ENCODE data around the gene RAI1. TPM values are rescaled to one million over a fixed set of nuclear protein-coding genes. Genes with fewer than 3 reads are reported as not detected.

The RAI1 gene
- total and polyA plus RNA-seq, 4 experiments from 2014 or later = 0.35 to 19.5 (median 9.7) TPM

GRCh38 chr17:17760872-17761550, 79.8 kb downstream of the RAI1 start:
- Mint-ChIP-seq H3K27ac (no peak overlapping the region), H3K36me3 (peaks cover 1 to 3% of the 10 kb centered on the region in 2 donors), H3K4me1 (peaks cover 8 to 27% (median 14%) of the 10 kb centered on the region in 4 donors), H3K9me3 (peaks cover 0 to under 1% (median 0%) of the 10 kb centered on the region in 8 donors), H3K27me3 (no peaks in the 10 kb centered on the region), H3K4me3 (no peak overlapping the region)
- Histone ChIP-seq H3K36me3 (ENCODE audit: insufficient read depth, low read length) (no peaks in the 10 kb centered on the region), H3K9me3 (ENCODE audit: control insufficient read depth in 1 of 2, low read length in 2 of 2) (no peaks in the 10 kb centered on the region), H3K27ac (ENCODE audit: low read depth, low read length) (no peak overlapping the region), H3K4me1 (ENCODE audit: insufficient read depth, low read length) (peaks cover 10% of the 10 kb centered on the region), H3K4me3 (ENCODE audit: low read length in 2 of 2) (no peak overlapping the region), H3K27me3 (ENCODE audit: insufficient read depth, low read length) (no peaks in the 10 kb centered on the region)
- CTCF ChIA-PET (ENCODE audit: partially characterized antibody) = interaction anchor here (0.6 kb wide), 1 partner anchor 28 kb away, joined by 3 read pairs; no protein-coding TSS in a partner anchor
- POLR2A ChIA-PET (ENCODE audit: partially characterized antibody) = interaction anchor here (0.9 kb wide), 1 partner anchor 10 kb away, joined by 3 read pairs; no protein-coding TSS in a partner anchor
- no peak for DNase-seq
- intact Hi-C loops (cut with micrococcal nuclease) = no loop called here

DNA sequence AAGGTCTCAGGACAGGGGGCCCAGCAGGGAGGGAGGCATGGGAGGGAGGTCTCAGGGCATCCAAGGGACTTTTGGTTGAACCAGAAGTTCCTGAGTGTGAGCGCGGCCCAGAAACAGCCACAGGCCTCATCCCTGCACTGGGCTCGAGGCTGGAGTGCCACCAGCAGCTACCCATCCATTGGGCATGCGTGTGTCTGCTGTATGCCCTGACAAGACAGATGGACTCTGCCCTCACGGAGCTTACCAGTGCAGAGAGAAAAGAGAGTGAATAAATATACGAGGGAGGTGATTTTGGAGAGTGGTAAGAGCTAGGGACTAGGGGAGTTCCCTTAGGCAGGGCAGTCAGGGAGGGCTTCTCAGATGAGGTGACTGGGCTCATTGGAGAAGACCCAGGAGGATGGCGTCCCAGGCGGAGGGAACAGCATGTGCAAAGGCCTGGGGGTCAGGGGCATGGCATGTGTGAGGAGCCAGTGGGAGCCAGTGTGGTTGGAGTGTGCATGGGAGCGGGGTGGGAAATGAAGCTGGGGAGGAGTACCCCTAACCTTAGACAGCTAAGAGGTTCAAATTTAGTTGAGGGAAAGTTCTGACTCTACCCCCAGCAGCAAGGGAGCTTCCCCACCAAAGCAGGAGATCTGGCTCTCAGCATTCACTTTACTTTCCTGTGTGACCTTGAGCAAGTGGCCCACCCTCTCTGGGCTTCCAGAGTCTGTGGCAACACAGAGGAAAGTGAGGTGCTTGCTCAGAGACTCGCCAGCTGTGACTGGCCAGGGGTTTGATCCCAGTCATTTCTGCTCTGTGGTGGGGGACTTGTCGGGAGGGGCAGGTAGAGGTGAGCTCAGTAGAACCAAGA, 80.9 kb downstream of the RAI1 start:
- no peaks in the 10 kb centered on the region for H3K9me3 ChIP-seq (ENCODE audit: control insufficient read depth in 1 of 2, low read length in 2 of 2)
- H3K27me3 ChIP-seq (ENCODE audit: insufficient read depth, low read length) = no peaks in the 10 kb centered on the region
- no peak overlapping the region for H3K27ac ChIP-seq (ENCODE audit: low read depth, low read length)
- DNase-seq = peak in 1 of 5 donors; percentile 29
- H3K27me3 Mint-ChIP-seq = no peaks in the 10 kb centered on the region
- peaks cover 0 to 2% (median 0%) of the 10 kb centered on the region in 8 donors for H3K9me3 Mint-ChIP-seq
- H3K4me3 Mint-ChIP-seq = no peak overlapping the region
- peaks cover 4 to 24% (median 11%) of the 10 kb centered on the region in 4 donors for H3K4me1 Mint-ChIP-seq
- no peaks in the 10 kb centered on the region for H3K36me3 ChIP-seq (ENCODE audit: insufficient read depth, low read length)
- ChIA-PET CTCF (ENCODE audit: partially characterized antibody) (no interaction called here), POLR2A (ENCODE audit: partially characterized antibody) (interaction anchor here (1.0 kb wide), 1 partner anchor 17 kb away, joined by 3 read pairs; no protein-coding TSS in a partner anchor)
- intact Hi-C loops (cut with micrococcal nuclease) = no loop called here
- peaks cover 1 to 3% of the 10 kb centered on the region in 2 donors for H3K36me3 Mint-ChIP-seq
- H3K4me1 ChIP-seq (ENCODE audit: insufficient read depth, low read length) = peaks cover 7% of the 10 kb centered on the region
- peak overlapping the region in 1 of 7 donors; percentile 66 for H3K27ac Mint-ChIP-seq
- H3K4me3 ChIP-seq (ENCODE audit: low read length in 2 of 2) = no peak overlapping the region

DNA sequence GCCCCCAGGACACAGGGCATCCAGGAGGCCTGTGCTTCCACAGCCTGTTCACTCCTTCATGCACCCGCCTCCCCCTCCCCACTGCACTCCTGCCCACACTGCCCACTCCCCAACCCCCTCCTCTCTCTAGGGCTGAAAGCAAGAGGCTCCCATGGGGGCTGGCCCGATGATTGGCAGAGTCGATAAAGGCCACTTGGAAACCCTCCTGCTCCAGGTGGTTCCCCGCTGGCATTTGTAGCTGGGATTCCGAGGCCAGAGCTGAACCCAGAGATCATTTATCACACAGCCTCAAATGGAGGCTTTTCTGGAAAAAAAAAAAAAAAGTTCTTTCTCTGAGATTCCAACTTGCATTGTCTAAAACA, 81.5 kb downstream of the RAI1 start:
- CTCF ChIA-PET (ENCODE audit: partially characterized antibody) = interaction anchor here (1.3 kb wide), 1 partner anchor 8 kb away, joined by 3 read pairs; no protein-coding TSS in a partner anchor
- Histone ChIP-seq H3K27ac (ENCODE audit: low read depth, low read length) (no peak overlapping the region), H3K36me3 (ENCODE audit: insufficient read depth, low read length) (no peaks in the 10 kb centered on the region), H3K27me3 (ENCODE audit: insufficient read depth, low read length) (no peaks in the 10 kb centered on the region), H3K4me3 (ENCODE audit: low read length in 2 of 2) (no peak overlapping the region), H3K9me3 (ENCODE audit: control insufficient read depth in 1 of 2, low read length in 2 of 2) (no peaks in the 10 kb centered on the region), H3K4me1 (ENCODE audit: insufficient read depth, low read length) (peaks cover 1% of the 10 kb centered on the region)
- peak in 1 of 5 donors; percentile 0 for DNase-seq
- intact Hi-C loops (cut with micrococcal nuclease) = no loop called here
- no peaks in the 10 kb centered on the region for H3K27me3 Mint-ChIP-seq
- no peak overlapping the region for H3K4me3 Mint-ChIP-seq
- H3K36me3 Mint-ChIP-seq = peaks cover 1 to 3% of the 10 kb centered on the region in 2 donors
- H3K9me3 Mint-ChIP-seq = peaks cover 0 to 2% (median 0%) of the 10 kb centered on the region in 8 donors
- H3K4me1 Mint-ChIP-seq = peaks cover 2 to 18% (median 6%) of the 10 kb centered on the region in 4 donors
- peak overlapping the region in 1 of 7 donors; percentile 4 for H3K27ac Mint-ChIP-seq
- POLR2A ChIA-PET (ENCODE audit: partially characterized antibody) = no interaction called here

DNA sequence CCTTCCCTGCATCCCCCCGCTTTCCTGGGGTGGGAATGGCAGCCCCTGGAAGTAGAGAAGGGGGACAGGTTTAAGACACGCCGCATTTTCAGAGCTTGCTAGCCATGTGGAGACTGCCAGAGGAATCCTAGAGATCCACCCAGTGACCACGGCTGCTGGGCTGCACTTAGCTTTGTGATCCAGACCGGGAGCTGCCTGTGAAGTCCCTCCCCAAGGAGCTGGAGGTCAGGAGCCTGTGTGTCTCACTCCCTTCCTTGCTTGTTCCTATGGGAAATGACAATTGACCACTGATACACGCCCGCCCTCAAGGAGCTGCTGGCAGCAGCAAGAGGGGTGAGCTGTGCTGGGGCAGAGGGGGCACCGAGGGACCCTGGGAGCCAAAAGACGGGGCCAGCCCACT, 81.9 kb downstream of the RAI1 start:
- POLR2A ChIA-PET (ENCODE audit: partially characterized antibody) = no interaction called here
- no peaks in the 10 kb centered on the region for H3K4me1 ChIP-seq (ENCODE audit: insufficient read depth, low read length)

DNA sequence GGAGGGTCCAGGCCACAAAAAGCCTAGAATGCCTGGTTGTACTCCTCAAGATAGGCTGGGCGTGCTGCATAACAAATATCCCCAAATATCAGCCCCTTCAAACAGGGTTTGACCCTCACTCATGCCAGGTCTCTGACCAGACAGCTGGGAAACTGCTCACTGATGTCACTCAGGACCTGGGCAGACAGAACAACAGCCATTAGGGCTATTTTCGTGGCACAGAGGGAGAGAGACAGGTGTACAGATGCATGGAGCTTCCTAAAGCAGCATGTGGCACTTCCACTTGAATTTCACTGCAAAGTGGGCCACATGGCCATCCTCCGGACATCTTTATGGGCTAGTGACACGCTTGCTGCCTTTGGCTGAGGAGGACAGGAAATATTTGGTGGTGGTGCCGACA, 82.5 kb downstream of the RAI1 start:
- intact Hi-C loops (cut with micrococcal nuclease) = no loop called here
- H3K4me3 Mint-ChIP-seq = no peak overlapping the region
- Histone ChIP-seq H3K27ac (ENCODE audit: low read depth, low read length) (no peak overlapping the region), H3K9me3 (ENCODE audit: control insufficient read depth in 1 of 2, low read length in 2 of 2) (no peaks in the 10 kb centered on the region), H3K4me3 (ENCODE audit: low read length in 2 of 2) (no peak overlapping the region), H3K36me3 (ENCODE audit: insufficient read depth, low read length) (no peaks in the 10 kb centered on the region), H3K4me1 (ENCODE audit: insufficient read depth, low read length) (no peaks in the 10 kb centered on the region), H3K27me3 (ENCODE audit: insufficient read depth, low read length) (no peaks in the 10 kb centered on the region)
- peak overlapping the region in 2 of 7 donors; percentile 10 to 68 for H3K27ac Mint-ChIP-seq
- CTCF ChIA-PET (ENCODE audit: partially characterized antibody) = interaction anchor here (1.3 kb wide), 1 partner anchor 9 kb away, joined by 3 read pairs; no protein-coding TSS in a partner anchor
- peaks cover 1 to 3% of the 10 kb centered on the region in 2 donors for H3K36me3 Mint-ChIP-seq
- DNase-seq = peak in 1 of 5 donors; percentile 2
- POLR2A ChIA-PET (ENCODE audit: partially characterized antibody) = no interaction called here
- peaks cover 1 to 12% (median 3%) of the 10 kb centered on the region in 4 donors for H3K4me1 Mint-ChIP-seq
- peaks cover 0 to 2% (median 0%) of the 10 kb centered on the region in 8 donors for H3K9me3 Mint-ChIP-seq
- no peaks in the 10 kb centered on the region for H3K27me3 Mint-ChIP-seq

More for the DNA sequence above, 81.9 kb downstream of the RAI1 start:
- intact Hi-C loops (cut with micrococcal nuclease) = no loop called here
- Mint-ChIP-seq H3K27ac (no peak overlapping the region), H3K27me3 (no peaks in the 10 kb centered on the region), H3K4me1 (peaks cover 1 to 15% (median 5%) of the 10 kb centered on the region in 4 donors), H3K36me3 (peaks cover 1 to 3% of the 10 kb centered on the region in 2 donors), H3K4me3 (no peak overlapping the region), H3K9me3 (peaks cover 0 to 2% (median 0%) of the 10 kb centered on the region in 8 donors)
- H3K36me3 ChIP-seq (ENCODE audit: insufficient read depth, low read length) = no peaks in the 10 kb centered on the region
- no peaks in the 10 kb centered on the region for H3K27me3 ChIP-seq (ENCODE audit: insufficient read depth, low read length)
- no peak overlapping the region for H3K4me3 ChIP-seq (ENCODE audit: low read length in 2 of 2)
- H3K27ac ChIP-seq (ENCODE audit: low read depth, low read length) = no peak overlapping the region
- no peaks in the 10 kb centered on the region for H3K9me3 ChIP-seq (ENCODE audit: control insufficient read depth in 1 of 2, low read length in 2 of 2)
- peak in 1 of 5 donors; percentile 7 for DNase-seq
- CTCF ChIA-PET (ENCODE audit: partially characterized antibody) = interaction anchor here (1.3 kb wide), 1 partner anchor 8 kb away, joined by 3 read pairs; no protein-coding TSS in a partner anchor

DNA sequence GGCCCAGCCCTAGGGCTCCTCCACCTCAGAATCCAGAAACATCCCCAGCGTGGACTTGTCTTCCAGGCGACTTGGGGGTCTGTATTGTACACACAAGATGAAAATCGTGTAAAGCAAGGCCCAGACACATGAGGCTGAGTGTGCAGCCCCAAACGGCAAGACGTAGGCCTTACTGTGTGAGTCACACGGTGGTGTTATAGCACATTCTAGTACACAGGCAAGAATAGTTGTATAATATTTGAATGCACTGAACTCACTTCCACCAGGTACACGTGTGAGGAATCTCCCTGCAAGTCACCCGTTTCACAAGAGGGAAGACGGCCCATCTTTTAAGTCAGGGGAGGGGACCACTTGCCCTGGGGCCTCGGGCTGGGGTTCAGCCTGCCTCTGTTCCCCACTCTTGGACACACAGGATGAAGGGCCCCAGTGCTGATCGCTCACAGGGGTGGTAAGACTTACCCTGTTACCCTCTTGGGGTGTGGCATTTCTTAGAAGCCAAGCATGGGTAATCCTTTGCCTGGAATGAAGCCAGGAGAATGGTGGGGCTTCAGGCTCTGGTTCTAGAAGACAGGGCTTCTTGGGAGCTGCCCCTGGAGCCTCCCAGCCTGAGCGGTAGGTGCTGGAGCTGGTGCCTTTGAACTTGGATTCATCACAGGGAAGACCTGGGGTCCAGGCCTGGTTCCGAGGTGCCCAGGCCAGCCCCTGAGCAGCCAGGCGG, 84.3 kb downstream of the RAI1 start:
- no peak overlapping the region for H3K27ac Mint-ChIP-seq
- H3K27me3 Mint-ChIP-seq = no peaks in the 10 kb centered on the region
- intact Hi-C loops (cut with micrococcal nuclease) = no loop called here
- DNase-seq = no peak
- H3K4me1 ChIP-seq (ENCODE audit: insufficient read depth, low read length) = no peaks in the 10 kb centered on the region
- peaks cover 0 to 2% (median 0%) of the 10 kb centered on the region in 8 donors for H3K9me3 Mint-ChIP-seq
- H3K36me3 ChIP-seq (ENCODE audit: insufficient read depth, low read length) = no peaks in the 10 kb centered on the region
- H3K4me3 ChIP-seq (ENCODE audit: low read length in 2 of 2) = no peak overlapping the region
- no peaks in the 10 kb centered on the region for H3K9me3 ChIP-seq (ENCODE audit: control insufficient read depth in 1 of 2, low read length in 2 of 2)
- no peaks in the 10 kb centered on the region for H3K27me3 ChIP-seq (ENCODE audit: insufficient read depth, low read length)
- no peak overlapping the region for H3K4me3 Mint-ChIP-seq
- H3K4me1 Mint-ChIP-seq = peaks cover 0 to 11% (median under 1%) of the 10 kb centered on the region in 4 donors
- peaks cover 0 to 1% of the 10 kb centered on the region in 2 donors for H3K36me3 Mint-ChIP-seq
- POLR2A ChIA-PET (ENCODE audit: partially characterized antibody) = no interaction called here
- CTCF ChIA-PET (ENCODE audit: partially characterized antibody) = no interaction called here
- H3K27ac ChIP-seq (ENCODE audit: low read depth, low read length) = no peak overlapping the region
